ENCODE measurements around the gene ZNF846. TPM values are rescaled to one million over a fixed set of nuclear protein-coding genes. Genes with fewer than 3 reads are reported as not detected.

Gene ZNF846
- total and polyA plus RNA-seq, 2 experiments from 2014 or later, result 6.0 to 14.8 TPM

- peaks cover 26% of the 10 kb centered on the region for H3K4me1 Mint-ChIP-seq
- ATAC-seq (no peak), DNase-seq (ENCODE audit: low spot score) (no peak)
- peaks cover 13% of the 10 kb centered on the region for H3K36me3 Mint-ChIP-seq (ENCODE audit: low read depth)
- Histone ChIP-seq H3K4me3 (no peak overlapping the region), H3K27me3 (ENCODE audit: insufficient read depth) (no peaks in the 10 kb centered on the region), H3K4me1 (ENCODE audit: insufficient read depth) (peaks cover 6% of the 10 kb centered on the region; the same call in 1 of the 2 replicates), H3K36me3 (ENCODE audit: insufficient read depth) (peaks cover 3% of the 10 kb centered on the region; the same call in 1 of the 2 replicates), H4K20me1 (replicated peaks; ENCODE audit: insufficient read depth) (no peaks in the 10 kb centered on the region), H3F3A (replicated peaks; ENCODE audit: low read depth) (no peaks in the 10 kb centered on the region), H3K9me2 (ENCODE audit: insufficient read depth) (no peaks in the 10 kb centered on the region), H2AFZ (no peak overlapping the region), H3K27ac (ENCODE audit: low read depth) (no peak overlapping the region), H3K4me2 (no peak overlapping the region), H3K79me2 (replicated peaks; ENCODE audit: insufficient read depth) (no peaks in the 10 kb centered on the region)
- TF ChIP-seq ZNF331 (CRISPR knock-in tag; IDR thresholded peaks at IDR 0.05; ENCODE audit: low read depth), result no peak
- no peak for TF ChIP-seq POLR2AphosphoS5 (IDR thresholded peaks at IDR 0.05; ENCODE audit: low read depth)
- no peak for TF ChIP-seq JUNB (IDR thresholded peaks at IDR 0.05; ENCODE audit: unreplicated experiment)
- no peak for TF ChIP-seq ZNF114 (CRISPR knock-in tag; IDR thresholded peaks at IDR 0.05)
- no peak for TF ChIP-seq EZH2 (IDR thresholded peaks at IDR 0.05; ENCODE audit: low read depth, unreplicated experiment)
- TF ChIP-seq EZH2phosphoT487 (IDR thresholded peaks at IDR 0.05; ENCODE audit: unreplicated experiment), result no peak
- no peak for TF ChIP-seq CTCF (conservative IDR thresholded peaks at IDR 0.05; ENCODE audit: low read depth in 2 of 2)
- TF ChIP-seq STAT1 (IDR thresholded peaks at IDR 0.05; ENCODE audit: unreplicated experiment), result no peak
- TF ChIP-seq REST (IDR thresholded peaks at IDR 0.05; ENCODE audit: unreplicated experiment), result no peak
- no peak for TF ChIP-seq ZNF462 (CRISPR knock-in tag; IDR thresholded peaks at IDR 0.05)
- TF ChIP-seq CREB1 (CRISPR knock-in tag; IDR thresholded peaks at IDR 0.05; ENCODE audit: low read depth), result no peak
- TF ChIP-seq ETS1 (IDR thresholded peaks at IDR 0.05), result no peak
- no peak for TF ChIP-seq NANOG (IDR thresholded peaks at IDR 0.05; ENCODE audit: borderline replicate concordance)
- H3K9me3 Mint-ChIP-seq, result peaks cover 13% of the 10 kb centered on the region
- H3K4me3 Mint-ChIP-seq, result no peak overlapping the region
- peaks cover 2% of the 10 kb centered on the region for H3K27me3 Mint-ChIP-seq (ENCODE audit: insufficient read depth, low read depth, poor library complexity)
- H3K27ac Mint-ChIP-seq, result no peak overlapping the region
Observed at GRCh38 chr19:9724157-9724556, 44.4 kb downstream of the ZNF846 start.
